Glutamatergic neuron (in vitro differentiated cells): Measurements from ENCODE around the gene MYB. TPM values are rescaled to one million over a fixed set of nuclear protein-coding genes. Genes with fewer than 3 reads are reported as not detected.

Experiments
- DNase-seq: peaks from one replicate; pipeline ENCODE4 v3.0.0; 2022
- H3K27ac Mint-ChIP-seq: one replicate; pipeline ENCODE4 v1.8.0; 2020; ENCODE audit warnings: mild to moderate bottlenecking, mixed read lengths, inconsistent platforms; ENCODE audit not compliant: unreplicated experiment
- H3K27me3 Mint-ChIP-seq: one replicate; pipeline ENCODE4 v1.8.0; 2020; ENCODE audit warnings: mild to moderate bottlenecking, moderate library complexity, mixed read lengths, inconsistent platforms; ENCODE audit not compliant: unreplicated experiment
- H3K36me3 Mint-ChIP-seq: one replicate; pipeline ENCODE4 v1.8.0; 2020; ENCODE audit warnings: mild to moderate bottlenecking, mixed read lengths, inconsistent platforms; ENCODE audit not compliant: unreplicated experiment
- H3K4me1 Mint-ChIP-seq: one replicate; pipeline ENCODE4 v1.8.0; 2020; ENCODE audit warnings: mild to moderate bottlenecking, low read depth, mixed read lengths, inconsistent platforms; ENCODE audit not compliant: unreplicated experiment
- H3K4me3 Mint-ChIP-seq: one replicate; pipeline ENCODE4 v1.8.0; 2020; ENCODE audit warnings: mild to moderate bottlenecking, mixed read lengths, inconsistent platforms; ENCODE audit not compliant: unreplicated experiment
- H3K9me3 Mint-ChIP-seq: one replicate; pipeline ENCODE4 v1.8.0; 2020; ENCODE audit warnings: mild to moderate bottlenecking, moderate library complexity, mixed read lengths, inconsistent platforms; ENCODE audit not compliant: unreplicated experiment
- CTCF ChIP-seq: fragments of 200-600 bp; sonication (generic); IDR thresholded peaks from one replicate; pipeline ENCODE4 v1.5.0; 2021; ENCODE audit not compliant: partially characterized antibody, unreplicated experiment
- total RNA-seq: library from RNA; stranded (reverse); fragmentation: NEBNext Ultra II Directional; extraction: Animal tissue kit (Norgen Biotek cat#: 25700); gene quantifications from one replicate; pipeline ENCODE4 v1.2.1, GENCODE V29; 2021; ENCODE audit not compliant: unreplicated experiment

Gene MYB
- total RNA-seq, 1 donor from 2014 or later, result 0.56 TPM

- no peaks in the 10 kb centered on the region for H3K36me3 Mint-ChIP-seq
- no peak for TF ChIP-seq CTCF
- H3K9me3 Mint-ChIP-seq, result peaks cover 1% of the 10 kb centered on the region
- no peak for DNase-seq
- no peak overlapping the region for H3K4me3 Mint-ChIP-seq
- H3K27me3 Mint-ChIP-seq, result peaks cover 3% of the 10 kb centered on the region
- no peak overlapping the region for H3K27ac Mint-ChIP-seq
- no peaks in the 10 kb centered on the region for H3K4me1 Mint-ChIP-seq
These were observed 54.6 kb downstream of the MYB start for GRCh38 chr6:135235716-135236115.

GRCh38 chr6:135236319-135236718, 55.2 kb downstream of the MYB start:
- no peak for TF ChIP-seq CTCF
- H3K27ac Mint-ChIP-seq, result no peak overlapping the region
- H3K27me3 Mint-ChIP-seq, result peaks cover 3% of the 10 kb centered on the region
- H3K9me3 Mint-ChIP-seq, result peaks cover 1% of the 10 kb centered on the region
- no peak for DNase-seq
- no peak overlapping the region for H3K4me3 Mint-ChIP-seq
- no peaks in the 10 kb centered on the region for H3K36me3 Mint-ChIP-seq
- no peaks in the 10 kb centered on the region for H3K4me1 Mint-ChIP-seq

GRCh38 chr6:135236732-135237131, 55.6 kb downstream of the MYB start:
- Mint-ChIP-seq H3K27me3 (peaks cover 3% of the 10 kb centered on the region), H3K36me3 (no peaks in the 10 kb centered on the region), H3K9me3 (peaks cover 1% of the 10 kb centered on the region), H3K4me3 (no peak overlapping the region), H3K27ac (no peak overlapping the region), H3K4me1 (no peaks in the 10 kb centered on the region)
- TF ChIP-seq CTCF, result no peak
- no peak for DNase-seq

GRCh38 chr6:135240711-135241110, 59.6 kb downstream of the MYB start:
- TF ChIP-seq CTCF, result no peak
- H3K4me3 Mint-ChIP-seq, result no peak overlapping the region
- no peak for DNase-seq
- no peak overlapping the region for H3K27ac Mint-ChIP-seq
- H3K27me3 Mint-ChIP-seq, result peaks cover 2% of the 10 kb centered on the region
- H3K36me3 Mint-ChIP-seq, result no peaks in the 10 kb centered on the region
- H3K4me1 Mint-ChIP-seq, result no peaks in the 10 kb centered on the region
- peaks cover 1% of the 10 kb centered on the region for H3K9me3 Mint-ChIP-seq

- Mint-ChIP-seq H3K36me3 (no peaks in the 10 kb centered on the region), H3K4me3 (no peak overlapping the region), H3K4me1 (no peaks in the 10 kb centered on the region), H3K27ac (no peak overlapping the region), H3K27me3 (no peaks in the 10 kb centered on the region), H3K9me3 (no peaks in the 10 kb centered on the region)
- no peak for TF ChIP-seq CTCF
- no peak for DNase-seq
These were observed 63.0 kb downstream of the MYB start for GRCh38 chr6:135243871-135244796.
